ENCODE data around the gene ASTN2.

ASTN2 gene

GRCh38 chr9:117034866-117035265 is 380.0 kb downstream of the ASTN2 start:
- H4K20me1 ChIP-seq (ENCODE audit: insufficient read depth, low read length): no peaks in the 10 kb centered on the region
- no peaks in the 10 kb centered on the region for H3K9me2 ChIP-seq (replicated peaks; ENCODE audit: insufficient read depth, low read length)
- no peak overlapping the region for H3K9ac ChIP-seq (ENCODE audit: low read length)
- H3K27me3 ChIP-seq (replicated peaks; ENCODE audit: insufficient read depth, low read length): no peaks in the 10 kb centered on the region
- H3K4me3 ChIP-seq (ENCODE audit: low read length): no peak overlapping the region
- TF ChIP-seq CTCF (IDR thresholded peaks at IDR 0.05; ENCODE audit: low read length) (no peak), EZH2 (optimal IDR thresholded peaks at IDR 0.05; ENCODE audit: low read depth, low read length) (no peak), EZH2phosphoT487 (IDR thresholded peaks at IDR 0.05; ENCODE audit: low read length) (no peak)
- DNase-seq: peak; percentile 24
- H3K4me2 ChIP-seq (ENCODE audit: low read depth, low read length): no peak overlapping the region
- H3K9me3 ChIP-seq (replicated peaks; ENCODE audit: insufficient read depth, low read length): no peaks in the 10 kb centered on the region
- no peaks in the 10 kb centered on the region for H3K4me1 ChIP-seq (ENCODE audit: low read length)
- H3K36me3 ChIP-seq (replicated peaks; ENCODE audit: insufficient read depth, low read length): no peaks in the 10 kb centered on the region
- no peak overlapping the region for H3K27ac ChIP-seq (ENCODE audit: low read length)
- no peaks in the 10 kb centered on the region for H3F3A ChIP-seq (ENCODE audit: insufficient read depth, low read length)
- no peaks in the 10 kb centered on the region for H3K79me2 ChIP-seq (ENCODE audit: low read length)
- H2AFZ ChIP-seq (ENCODE audit: low read length): no peak overlapping the region

GRCh38 chr9:117030254-117030768 is 384.5 kb downstream of the ASTN2 start:
- Histone ChIP-seq H3K27ac (ENCODE audit: low read length) (no peak overlapping the region), H2AFZ (ENCODE audit: low read length) (no peak overlapping the region), H3K4me2 (ENCODE audit: low read depth, low read length) (no peak overlapping the region), H3K4me1 (ENCODE audit: low read length) (no peaks in the 10 kb centered on the region), H3K9me2 (replicated peaks; ENCODE audit: insufficient read depth, low read length) (no peaks in the 10 kb centered on the region), H4K20me1 (ENCODE audit: insufficient read depth, low read length) (no peaks in the 10 kb centered on the region), H3K36me3 (replicated peaks; ENCODE audit: insufficient read depth, low read length) (no peaks in the 10 kb centered on the region), H3K9me3 (replicated peaks; ENCODE audit: insufficient read depth, low read length) (no peaks in the 10 kb centered on the region), H3F3A (ENCODE audit: insufficient read depth, low read length) (no peaks in the 10 kb centered on the region), H3K27me3 (replicated peaks; ENCODE audit: insufficient read depth, low read length) (no peaks in the 10 kb centered on the region), H3K4me3 (ENCODE audit: low read length) (no peak overlapping the region), H3K79me2 (ENCODE audit: low read length) (no peaks in the 10 kb centered on the region), H3K9ac (ENCODE audit: low read length) (no peak overlapping the region)
- TF ChIP-seq EZH2phosphoT487 (IDR thresholded peaks at IDR 0.05; ENCODE audit: low read length) (no peak), CTCF (IDR thresholded peaks at IDR 0.05; ENCODE audit: low read length) (no peak), EZH2 (optimal IDR thresholded peaks at IDR 0.05; ENCODE audit: low read depth, low read length) (no peak)
- no peak for DNase-seq

GRCh38 chr9:117029341-117029740 is 385.5 kb downstream of the ASTN2 start:
- DNase-seq: no peak
- Histone ChIP-seq H3K9me2 (replicated peaks; ENCODE audit: insufficient read depth, low read length) (no peaks in the 10 kb centered on the region), H2AFZ (ENCODE audit: low read length) (no peak overlapping the region), H3K4me3 (ENCODE audit: low read length) (no peak overlapping the region), H3K9ac (ENCODE audit: low read length) (no peak overlapping the region), H3K36me3 (replicated peaks; ENCODE audit: insufficient read depth, low read length) (no peaks in the 10 kb centered on the region), H3K27me3 (replicated peaks; ENCODE audit: insufficient read depth, low read length) (no peaks in the 10 kb centered on the region), H3K79me2 (ENCODE audit: low read length) (no peaks in the 10 kb centered on the region), H3K27ac (ENCODE audit: low read length) (no peak overlapping the region), H3F3A (ENCODE audit: insufficient read depth, low read length) (no peaks in the 10 kb centered on the region), H4K20me1 (ENCODE audit: insufficient read depth, low read length) (no peaks in the 10 kb centered on the region), H3K4me2 (ENCODE audit: low read depth, low read length) (no peak overlapping the region), H3K9me3 (replicated peaks; ENCODE audit: insufficient read depth, low read length) (no peaks in the 10 kb centered on the region), H3K4me1 (ENCODE audit: low read length) (no peaks in the 10 kb centered on the region)
- no peak for TF ChIP-seq CTCF (IDR thresholded peaks at IDR 0.05; ENCODE audit: low read length)
- TF ChIP-seq EZH2 (optimal IDR thresholded peaks at IDR 0.05; ENCODE audit: low read depth, low read length): no peak
- TF ChIP-seq EZH2phosphoT487 (IDR thresholded peaks at IDR 0.05; ENCODE audit: low read length): no peak

All from MM.1S (cell line).